NCI-H1694 (cell line): ENCODE data around the gene DHX35.
"Not testable (repeated sequence)": the region's sequence is repeated elsewhere in the genome, so short reads cannot be mapped to it uniquely, and the experiment has no call there.

Experiments used
- DNase-seq: peaks from one replicate; lab custom pipeline; 2025; lab: John Stamatoyannopoulos, UW

The DHX35 gene

GRCh38 chr20:38940644-38941043 lies 21.5 kb upstream of the DHX35 start:
- DNase-seq, result no peak

GRCh38 chr20:38941726-38942389 lies 20.3 kb upstream of the DHX35 start:
- DNase-seq, result no peak

- no peak for DNase-seq
Measured at GRCh38 chr20:38945012-38945411, 17.1 kb upstream of the DHX35 start.

GRCh38 chr20:38946836-38947235 lies 15.3 kb upstream of the DHX35 start:
- DNase-seq, result no peak

GRCh38 chr20:38947931-38948362 lies 14.2 kb upstream of the DHX35 start:
- no peak for DNase-seq

- DNase-seq, result no peak
Measured at GRCh38 chr20:38950254-38950653, 11.9 kb upstream of the DHX35 start.

GRCh38 chr20:38951611-38952010 lies 10.5 kb upstream of the DHX35 start:
- DNase-seq, result no peak

- no peak for DNase-seq
Measured at GRCh38 chr20:38952153-38952552, 10.0 kb upstream of the DHX35 start.

- DNase-seq, result no peak
Measured at GRCh38 chr20:38953630-38954340, 8.4 kb upstream of the DHX35 start.

- no peak for DNase-seq
Measured at GRCh38 chr20:38957235-38957876, 4.8 kb upstream of the DHX35 start.

- no peak for DNase-seq
Measured at GRCh38 chr20:38957915-38958485, 4.1 kb upstream of the DHX35 start.

- DNase-seq, result not testable (repeated sequence)
Measured at GRCh38 chr20:38960187-38960687, 1.9 kb upstream of the DHX35 start.

- DNase-seq, result no peak
Measured at GRCh38 chr20:38961530-38962043, 557 bp upstream of the DHX35 start.

- DNase-seq, result no peak
Measured at GRCh38 chr20:38962928-38963401, 821 bp downstream of the DHX35 start.

GRCh38 chr20:38963745-38964144 lies 1.6 kb downstream of the DHX35 start:
- DNase-seq, result no peak

- no peak for DNase-seq
Measured at GRCh38 chr20:38965264-38965663, 3.1 kb downstream of the DHX35 start.

GRCh38 chr20:38968090-38968489 lies 5.9 kb downstream of the DHX35 start:
- DNase-seq, result no peak

- no peak for DNase-seq
Measured at GRCh38 chr20:38969708-38970107, 7.6 kb downstream of the DHX35 start.

- no peak for DNase-seq
Measured at GRCh38 chr20:38970302-38970701, 8.2 kb downstream of the DHX35 start.

- DNase-seq, result no peak
Measured at GRCh38 chr20:38973107-38973506, 11.0 kb downstream of the DHX35 start.

GRCh38 chr20:38973645-38974044 lies 11.5 kb downstream of the DHX35 start:
- DNase-seq, result peak; percentile 11

GRCh38 chr20:38975539-38976120 lies 13.5 kb downstream of the DHX35 start:
- no peak for DNase-seq
